Smooth muscle cell (in vitro differentiated cells): ENCODE data around the gene KCNC3. TPM values are rescaled to one million over a fixed set of nuclear protein-coding genes. Genes with fewer than 3 reads are reported as not detected.

Experiments
- polyA plus RNA-seq: library from polyadenylated mRNA; unstranded; fragments of >200 nt; fragmentation: Nextera tagmentation; extraction: Ambion mirVana; gene quantifications from 2 replicates; pipeline ENCODE4 v1.2.1, GENCODE V29; 2016
- total RNA-seq: library from RNA; depleted of rRNA; stranded (reverse); fragments of >200 nt; gene quantifications from 2 replicates; pipeline ENCODE4 v1.2.3, GENCODE V29; 2014

The KCNC3 gene
- total and polyA plus RNA-seq, 2 experiments from 2014 or later: 0.46 to 1.4 TPM

Other genes with a start within 250 kb of the KCNC3 start
- gene IZUMO2, start 166.1 kb downstream of the KCNC3 start, total RNA-seq: not detected in 2 replicates
- gene IZUMO2, start 166.1 kb downstream of the KCNC3 start, polyA plus RNA-seq: not detected in 2 replicates
- gene MYH14, start 125.8 kb downstream of the KCNC3 start, total RNA-seq: 30.6 and 44.9 TPM in 2 replicates
- 7.5 and 27.6 TPM in 2 replicates for gene MYH14, start 125.8 kb downstream of the KCNC3 start, polyA plus RNA-seq
- 0.27 and 0.72 TPM in 2 replicates for gene NAPSA, start 36.3 kb upstream of the KCNC3 start, total RNA-seq
- 0.65 and 2.1 TPM in 2 replicates for gene NAPSA, start 36.3 kb upstream of the KCNC3 start, polyA plus RNA-seq
- 39.5 and 48.3 TPM in 2 replicates for gene NR1H2, start 47.1 kb upstream of the KCNC3 start, total RNA-seq
- 69.7 and 85.7 TPM in 2 replicates for gene NR1H2, start 47.1 kb upstream of the KCNC3 start, polyA plus RNA-seq
- gene POLD1, start 55.0 kb upstream of the KCNC3 start, total RNA-seq: 14.9 and 16.0 TPM in 2 replicates
- gene POLD1, start 55.0 kb upstream of the KCNC3 start, polyA plus RNA-seq: 37.6 and 41.6 TPM in 2 replicates
- gene SPIB, start 89.6 kb upstream of the KCNC3 start, total RNA-seq: not detected in 2 replicates
- 0.17 TPM in 1 of 2 replicates, not detected in the other for gene SPIB, start 89.6 kb upstream of the KCNC3 start, polyA plus RNA-seq
- gene MYBPC2, start 103.5 kb upstream of the KCNC3 start, total RNA-seq: 0.18 TPM in 1 of 2 replicates, not detected in the other
- not detected in 2 replicates for gene MYBPC2, start 103.5 kb upstream of the KCNC3 start, polyA plus RNA-seq
- gene EMC10, start 147.1 kb upstream of the KCNC3 start, total RNA-seq: 49.0 and 51.7 TPM in 2 replicates
- 18.0 and 22.0 TPM in 2 replicates for gene EMC10, start 147.1 kb upstream of the KCNC3 start, polyA plus RNA-seq
- gene GARIN5A, start 147.5 kb upstream of the KCNC3 start, total RNA-seq: 1.7 and 4.1 TPM in 2 replicates
- 2.1 and 3.7 TPM in 2 replicates for gene GARIN5A, start 147.5 kb upstream of the KCNC3 start, polyA plus RNA-seq
- 17.1 and 32.0 TPM in 2 replicates for gene JOSD2, start 181.8 kb upstream of the KCNC3 start, total RNA-seq
- gene JOSD2, start 181.8 kb upstream of the KCNC3 start, polyA plus RNA-seq: 77.6 and 85.1 TPM in 2 replicates
- gene ASPDH, start 184.5 kb upstream of the KCNC3 start, total RNA-seq: not detected in 2 replicates
- 0.89 TPM in 1 of 2 replicates, not detected in the other for gene ASPDH, start 184.5 kb upstream of the KCNC3 start, polyA plus RNA-seq
- gene LRRC4B, start 239.1 kb upstream of the KCNC3 start, total RNA-seq: 8.6 and 10.1 TPM in 2 replicates
- gene LRRC4B, start 239.1 kb upstream of the KCNC3 start, polyA plus RNA-seq: 1.7 and 2.2 TPM in 2 replicates